ENCODE results near the gene MYO5B.

- TF ChIP-seq, protein P1, sequence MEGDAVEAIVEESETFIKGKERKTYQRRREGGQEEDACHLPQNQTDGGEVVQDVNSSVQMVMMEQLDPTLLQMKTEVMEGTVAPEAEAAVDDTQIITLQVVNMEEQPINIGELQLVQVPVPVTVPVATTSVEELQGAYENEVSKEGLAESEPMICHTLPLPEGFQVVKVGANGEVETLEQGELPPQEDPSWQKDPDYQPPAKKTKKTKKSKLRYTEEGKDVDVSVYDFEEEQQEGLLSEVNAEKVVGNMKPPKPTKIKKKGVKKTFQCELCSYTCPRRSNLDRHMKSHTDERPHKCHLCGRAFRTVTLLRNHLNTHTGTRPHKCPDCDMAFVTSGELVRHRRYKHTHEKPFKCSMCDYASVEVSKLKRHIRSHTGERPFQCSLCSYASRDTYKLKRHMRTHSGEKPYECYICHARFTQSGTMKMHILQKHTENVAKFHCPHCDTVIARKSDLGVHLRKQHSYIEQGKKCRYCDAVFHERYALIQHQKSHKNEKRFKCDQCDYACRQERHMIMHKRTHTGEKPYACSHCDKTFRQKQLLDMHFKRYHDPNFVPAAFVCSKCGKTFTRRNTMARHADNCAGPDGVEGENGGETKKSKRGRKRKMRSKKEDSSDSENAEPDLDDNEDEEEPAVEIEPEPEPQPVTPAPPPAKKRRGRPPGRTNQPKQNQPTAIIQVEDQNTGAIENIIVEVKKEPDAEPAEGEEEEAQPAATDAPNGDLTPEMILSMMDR (IDR thresholded peaks at IDR 0.05), result no peak
- no peak for TF ChIP-seq POLR2AphosphoS5 (IDR thresholded peaks at IDR 0.05; ENCODE audit: insufficient read depth in 1 of 2, low read depth in 1 of 2)
- no peak for TF ChIP-seq POLR2A (IDR thresholded peaks at IDR 0.05)
Measured at GRCh38 chr18:49847524-49847923, 347.4 kb downstream of the MYO5B start.
